HS-5 (cell line): Measurements from ENCODE around the gene CEP72.
"Not testable (repeated sequence)": the region's sequence is repeated elsewhere in the genome, so short reads cannot be mapped to it uniquely, and the experiment has no call there.

Source experiments
- DNase-seq: peaks from one replicate; pipeline ENCODE4 v3.0.0-alpha.2; 2012; ENCODE audit warnings: low read depth

The CEP72 gene

GRCh38 chr5:684751-685216 lies 72.6 kb downstream of the CEP72 start:
- DNase-seq: no peak

GRCh38 chr5:685262-686171 lies 73.4 kb downstream of the CEP72 start:
- no peak for DNase-seq

- not testable (repeated sequence) for DNase-seq
Observed at GRCh38 chr5:686172-686523, 74.0 kb downstream of the CEP72 start.

- DNase-seq: not testable (repeated sequence)
Observed at GRCh38 chr5:686936-687335, 74.8 kb downstream of the CEP72 start.

GRCh38 chr5:688348-689010 lies 76.3 kb downstream of the CEP72 start:
- DNase-seq: not testable (repeated sequence)

- DNase-seq: not testable (repeated sequence)
Observed at GRCh38 chr5:690293-690692, 78.2 kb downstream of the CEP72 start.

GRCh38 chr5:691049-691448 lies 78.9 kb downstream of the CEP72 start:
- DNase-seq: not testable (repeated sequence)

- no peak for DNase-seq
Observed at GRCh38 chr5:691817-692528, 79.8 kb downstream of the CEP72 start.

GRCh38 chr5:692529-693041 lies 80.4 kb downstream of the CEP72 start:
- DNase-seq: not testable (repeated sequence)

- not testable (repeated sequence) for DNase-seq
Observed at GRCh38 chr5:693271-694041, 81.3 kb downstream of the CEP72 start, which contains the start of gene TPPP. TSS of gene TPPP (minus strand) at chr5:693352. CDS start at chr5:678060, 15,292 bp downstream.

GRCh38 chr5:694042-694431 lies 81.9 kb downstream of the CEP72 start:
- not testable (repeated sequence) for DNase-seq

GRCh38 chr5:695475-695874 lies 83.3 kb downstream of the CEP72 start:
- not testable (repeated sequence) for DNase-seq

GRCh38 chr5:696191-696590 lies 84.1 kb downstream of the CEP72 start:
- DNase-seq: not testable (repeated sequence)

GRCh38 chr5:696753-697702 lies 84.9 kb downstream of the CEP72 start:
- not testable (repeated sequence) for DNase-seq
